Measurements from ENCODE around the gene GMNN. TPM values are rescaled to one million over a fixed set of nuclear protein-coding genes. Genes with fewer than 3 reads are reported as not detected.
"Not testable (repeated sequence)": the region's sequence is repeated elsewhere in the genome, so short reads cannot be mapped to it uniquely, and the experiment has no call there.

Gene GMNN
- total RNA-seq, 1 experiment from 2014 or later, result 111 TPM

DNA sequence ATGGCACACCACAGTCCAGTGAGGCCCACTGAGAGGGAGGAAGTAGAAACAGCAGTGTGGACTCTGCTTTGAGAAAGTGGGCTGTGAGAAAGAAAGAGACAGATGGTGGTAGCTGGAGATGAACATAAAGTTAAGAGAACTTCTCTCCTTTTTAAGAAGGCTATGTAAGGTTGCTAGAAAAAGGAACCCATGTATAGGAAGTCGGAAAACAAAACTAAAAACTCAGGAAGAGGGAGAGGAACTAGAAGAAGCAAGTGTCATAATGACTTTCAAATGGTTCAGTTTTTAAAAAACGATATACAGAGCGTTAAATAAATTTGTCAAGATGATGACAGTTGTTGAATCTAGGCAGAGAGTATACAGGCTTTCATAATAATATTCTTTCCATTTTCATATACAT, 25.4 kb upstream of the GMNN start:
- H3K27me3 ChIP-seq (replicated peaks; ENCODE audit: insufficient read depth, low read depth, low read length, poor library complexity), result no peaks in the 10 kb centered on the region
- H3K27ac ChIP-seq (ENCODE audit: low read depth, low read length, poor library complexity, severe bottlenecking), result no peak overlapping the region
- no peak for TF ChIP-seq EZH2 (IDR thresholded peaks at IDR 0.05; ENCODE audit: borderline replicate concordance, low read depth, low read length, poor library complexity, severe bottlenecking)
- TF ChIP-seq, protein P1, sequence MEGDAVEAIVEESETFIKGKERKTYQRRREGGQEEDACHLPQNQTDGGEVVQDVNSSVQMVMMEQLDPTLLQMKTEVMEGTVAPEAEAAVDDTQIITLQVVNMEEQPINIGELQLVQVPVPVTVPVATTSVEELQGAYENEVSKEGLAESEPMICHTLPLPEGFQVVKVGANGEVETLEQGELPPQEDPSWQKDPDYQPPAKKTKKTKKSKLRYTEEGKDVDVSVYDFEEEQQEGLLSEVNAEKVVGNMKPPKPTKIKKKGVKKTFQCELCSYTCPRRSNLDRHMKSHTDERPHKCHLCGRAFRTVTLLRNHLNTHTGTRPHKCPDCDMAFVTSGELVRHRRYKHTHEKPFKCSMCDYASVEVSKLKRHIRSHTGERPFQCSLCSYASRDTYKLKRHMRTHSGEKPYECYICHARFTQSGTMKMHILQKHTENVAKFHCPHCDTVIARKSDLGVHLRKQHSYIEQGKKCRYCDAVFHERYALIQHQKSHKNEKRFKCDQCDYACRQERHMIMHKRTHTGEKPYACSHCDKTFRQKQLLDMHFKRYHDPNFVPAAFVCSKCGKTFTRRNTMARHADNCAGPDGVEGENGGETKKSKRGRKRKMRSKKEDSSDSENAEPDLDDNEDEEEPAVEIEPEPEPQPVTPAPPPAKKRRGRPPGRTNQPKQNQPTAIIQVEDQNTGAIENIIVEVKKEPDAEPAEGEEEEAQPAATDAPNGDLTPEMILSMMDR (conservative IDR thresholded peaks at IDR 0.05; ENCODE audit: low read depth, low read length), result no peak
- CTCF ChIA-PET, result no interaction called here
- H3K4me1 ChIP-seq (ENCODE audit: insufficient read depth, low read length, poor library complexity, severe bottlenecking), result no peaks in the 10 kb centered on the region
- no peak for DNase-seq (ENCODE audit: low spot score)
- BruUV-seq (replicated peaks), result no TSS peak
- no peaks in the 10 kb centered on the region for H3K36me3 ChIP-seq (ENCODE audit: insufficient read depth, low read length, poor library complexity, severe bottlenecking)
- intact Hi-C loops (cut with micrococcal nuclease; ENCODE audit: unreplicated experiment), result no loop called here
- H3K9me3 ChIP-seq (ENCODE audit: low read depth, low read length, poor library complexity, severe bottlenecking), result no peaks in the 10 kb centered on the region
- H3K4me3 ChIP-seq (ENCODE audit: low read depth, low read length, poor library complexity, severe bottlenecking), result no peak overlapping the region
- POLR2A ChIA-PET (ENCODE audit: low non-redundant PET), result no interaction called here

DNA sequence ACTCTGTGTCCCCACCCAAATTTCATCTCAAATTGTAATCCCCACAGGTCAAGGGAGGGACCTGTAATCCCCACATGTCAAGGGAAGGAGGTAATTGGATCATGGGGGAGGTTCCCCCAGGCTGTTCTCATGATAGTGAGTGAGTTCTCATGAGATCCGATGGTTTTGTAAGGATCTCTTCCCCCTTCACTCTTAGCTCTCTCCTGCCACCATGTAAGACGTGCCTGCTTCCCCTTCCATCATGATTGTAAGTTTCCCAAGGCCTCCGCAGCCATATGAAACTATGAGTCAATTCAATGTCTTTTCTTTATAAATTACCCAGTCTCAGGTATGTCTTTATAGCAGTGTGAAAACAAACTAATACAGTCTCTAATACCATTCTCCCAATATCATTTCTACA, 23.9 kb upstream of the GMNN start:
- POLR2A ChIA-PET (ENCODE audit: low non-redundant PET); H3K9me3 ChIP-seq (ENCODE audit: low read depth, low read length, poor library complexity, severe bottlenecking); DNase-seq (ENCODE audit: low spot score); H3K4me1 ChIP-seq (ENCODE audit: insufficient read depth, low read length, poor library complexity, severe bottlenecking); H3K27me3 ChIP-seq (replicated peaks; ENCODE audit: insufficient read depth, low read depth, low read length, poor library complexity); H3K36me3 ChIP-seq (ENCODE audit: insufficient read depth, low read length, poor library complexity, severe bottlenecking); BruUV-seq (replicated peaks); H3K27ac ChIP-seq (ENCODE audit: low read depth, low read length, poor library complexity, severe bottlenecking); intact Hi-C loops (cut with micrococcal nuclease; ENCODE audit: unreplicated experiment); H3K4me3 ChIP-seq (ENCODE audit: low read depth, low read length, poor library complexity, severe bottlenecking); CTCF ChIA-PET: not testable (repeated sequence)

DNA sequence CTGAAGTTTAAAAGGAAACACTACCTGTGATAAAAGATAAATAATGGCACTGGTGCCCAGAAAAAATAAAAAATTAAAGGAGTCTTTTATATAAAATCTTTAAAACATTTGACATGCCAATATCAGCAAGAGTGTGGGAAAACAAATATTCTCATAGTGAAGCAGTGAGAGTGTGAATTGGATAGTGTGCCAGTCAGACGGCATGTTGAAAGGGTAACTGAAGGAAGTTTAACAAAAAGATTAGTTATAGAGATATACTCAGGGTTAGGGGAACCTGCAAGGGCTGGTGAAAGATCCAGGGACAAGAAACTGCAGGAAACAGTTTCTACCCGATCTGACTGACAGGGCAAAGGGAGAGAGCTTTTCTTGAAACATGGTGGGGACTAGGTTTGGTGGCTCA, 22.2 kb upstream of the GMNN start:
- CTCF ChIA-PET, result no interaction called here
- no peak overlapping the region for H3K4me3 ChIP-seq (ENCODE audit: low read depth, low read length, poor library complexity, severe bottlenecking)
- no peaks in the 10 kb centered on the region for H3K27me3 ChIP-seq (replicated peaks; ENCODE audit: insufficient read depth, low read depth, low read length, poor library complexity)
- H3K4me1 ChIP-seq (ENCODE audit: insufficient read depth, low read length, poor library complexity, severe bottlenecking), result no peaks in the 10 kb centered on the region
- H3K9me3 ChIP-seq (ENCODE audit: low read depth, low read length, poor library complexity, severe bottlenecking), result no peaks in the 10 kb centered on the region
- no peak for DNase-seq (ENCODE audit: low spot score)
- TF ChIP-seq EZH2 (IDR thresholded peaks at IDR 0.05; ENCODE audit: borderline replicate concordance, low read depth, low read length, poor library complexity, severe bottlenecking), result no peak
- TF ChIP-seq, protein P1 (conservative IDR thresholded peaks at IDR 0.05; ENCODE audit: low read depth, low read length), result no peak
- intact Hi-C loops (cut with micrococcal nuclease; ENCODE audit: unreplicated experiment), result no loop called here
- no peaks in the 10 kb centered on the region for H3K36me3 ChIP-seq (ENCODE audit: insufficient read depth, low read length, poor library complexity, severe bottlenecking)
- BruUV-seq (replicated peaks), result no TSS peak
- POLR2A ChIA-PET (ENCODE audit: low non-redundant PET), result no interaction called here
- no peak overlapping the region for H3K27ac ChIP-seq (ENCODE audit: low read depth, low read length, poor library complexity, severe bottlenecking)

DNA sequence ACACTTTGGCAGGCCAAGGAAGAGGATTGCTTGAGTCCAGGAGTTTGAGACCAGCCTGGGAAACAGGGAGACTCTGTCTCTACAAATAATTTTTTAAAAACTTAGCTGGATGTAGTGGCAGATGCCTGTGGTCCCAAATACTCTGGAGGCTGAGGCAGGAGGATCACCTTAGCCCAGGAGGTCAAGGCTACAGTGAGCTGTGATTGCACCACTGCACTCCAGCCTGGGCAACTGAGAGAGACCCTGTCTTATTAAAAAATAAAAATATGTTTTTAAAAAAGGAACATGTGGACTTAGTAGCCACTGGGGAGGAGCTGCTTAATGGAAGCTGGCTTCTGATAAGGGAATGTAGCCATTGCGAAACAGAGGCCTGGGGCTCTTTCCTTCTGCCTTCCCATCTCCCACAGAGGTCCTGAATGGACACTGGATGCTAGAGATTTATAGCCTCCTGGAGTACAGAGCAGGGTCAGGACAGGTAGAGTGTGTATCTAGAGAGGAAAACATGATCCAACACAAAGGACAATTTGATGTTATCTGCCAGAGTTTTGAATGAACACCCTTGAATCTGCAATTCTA, 21.7 kb upstream of the GMNN start:
- ChIA-PET POLR2A (ENCODE audit: low non-redundant PET) (no interaction called here), CTCF (no interaction called here)
- H3K9me3 ChIP-seq (ENCODE audit: low read depth, low read length, poor library complexity, severe bottlenecking), result no peaks in the 10 kb centered on the region
- no peak overlapping the region for H3K27ac ChIP-seq (ENCODE audit: low read depth, low read length, poor library complexity, severe bottlenecking)
- H3K4me3 ChIP-seq (ENCODE audit: low read depth, low read length, poor library complexity, severe bottlenecking), result no peak overlapping the region
- H3K27me3 ChIP-seq (replicated peaks; ENCODE audit: insufficient read depth, low read depth, low read length, poor library complexity), result no peaks in the 10 kb centered on the region
- H3K36me3 ChIP-seq (ENCODE audit: insufficient read depth, low read length, poor library complexity, severe bottlenecking), result no peaks in the 10 kb centered on the region
- intact Hi-C loops (cut with micrococcal nuclease; ENCODE audit: unreplicated experiment), result no loop called here
- TF ChIP-seq, protein P1 (conservative IDR thresholded peaks at IDR 0.05; ENCODE audit: low read depth, low read length), result no peak
- no peak for TF ChIP-seq EZH2 (IDR thresholded peaks at IDR 0.05; ENCODE audit: borderline replicate concordance, low read depth, low read length, poor library complexity, severe bottlenecking)
- DNase-seq (ENCODE audit: low spot score), result no peak
- H3K4me1 ChIP-seq (ENCODE audit: insufficient read depth, low read length, poor library complexity, severe bottlenecking), result no peaks in the 10 kb centered on the region
- no TSS peak for BruUV-seq (replicated peaks)
